HL-60/S4 treated with phorbol 12-myristate 13-acetate at 8.2 ng/mL for 4 days and 3 days (cell line): ENCODE results near the gene MXD3.
"Not testable (repeated sequence)": the region's sequence is repeated elsewhere in the genome, so short reads cannot be mapped to it uniquely, and the experiment has no call there.

Experiments
- in situ Hi-C: fragments of 300-500 bp; cut with MboI; formaldehyde crosslinking; loops from 2 replicates; pipeline ENCODE4 v1.15.0; 2022; ENCODE audit warnings: low sequenced_read_pairs

The MXD3 gene

DNA sequence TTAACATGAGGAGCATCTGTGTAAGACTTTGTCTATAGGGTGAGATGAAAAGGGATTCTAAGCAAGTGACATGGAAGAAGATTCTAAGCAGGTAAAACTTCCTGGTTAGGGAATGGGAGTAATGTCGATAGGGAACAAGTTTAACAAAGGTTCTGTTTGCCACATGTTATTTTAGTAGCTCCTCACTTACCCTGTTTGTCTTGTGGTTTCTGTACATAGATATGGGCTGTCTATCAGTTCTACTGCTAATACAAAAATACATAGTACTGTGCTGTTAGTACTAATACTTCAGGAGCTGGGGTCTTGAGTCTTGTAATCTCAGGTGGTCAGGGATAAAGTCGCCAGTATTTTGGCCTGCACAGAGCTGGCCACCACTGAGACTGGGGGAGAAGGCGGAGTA, 41.0 kb downstream of the MXD3 start:
- in situ Hi-C loops, result no loop called here

DNA sequence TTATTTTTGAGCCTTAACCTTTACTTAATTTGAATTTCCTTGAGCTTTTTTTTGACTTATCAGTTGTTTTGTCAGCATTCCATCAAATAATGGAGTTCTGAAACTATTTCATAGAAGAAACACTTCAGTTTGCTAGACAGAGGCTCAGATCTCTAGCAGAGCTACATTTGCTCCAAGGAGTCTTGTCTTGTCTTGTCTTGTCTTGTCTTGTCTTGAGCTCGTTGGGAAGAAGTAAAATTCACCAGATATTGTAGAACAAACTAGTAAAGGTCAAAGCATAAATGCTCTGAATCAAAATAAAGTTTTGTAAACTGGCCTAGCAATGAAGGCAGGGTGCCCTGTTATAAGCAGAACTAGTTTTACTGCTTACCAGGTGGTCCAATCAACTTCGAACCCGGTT, 41.7 kb downstream of the MXD3 start:
- in situ Hi-C loops, result no loop called here

- in situ Hi-C loops, result no loop called here
These were observed 42.3 kb downstream of the MXD3 start for GRCh38 chr5:177269232-177269895.

DNA sequence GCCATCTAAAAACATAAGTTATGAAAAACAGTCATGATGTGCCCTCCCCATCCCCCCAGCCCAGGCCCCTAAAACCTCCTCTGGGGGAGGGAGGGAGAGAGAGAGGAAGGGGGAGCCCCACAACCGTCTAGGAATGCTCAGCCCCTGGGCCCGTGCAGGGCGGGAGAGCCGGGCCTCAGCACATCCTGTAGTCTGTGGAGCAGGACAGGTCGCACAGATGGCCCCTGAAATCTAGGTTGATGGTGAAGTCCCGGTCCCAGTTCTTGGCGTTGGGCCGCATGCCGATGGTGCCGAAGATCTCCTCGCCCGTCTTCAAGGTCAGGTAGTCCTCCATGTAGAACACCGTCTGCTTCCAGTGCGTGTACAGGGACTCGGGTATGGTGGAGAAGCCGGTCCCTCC, 46.3 kb downstream of the MXD3 start:
- in situ Hi-C loops, result no loop called here

DNA sequence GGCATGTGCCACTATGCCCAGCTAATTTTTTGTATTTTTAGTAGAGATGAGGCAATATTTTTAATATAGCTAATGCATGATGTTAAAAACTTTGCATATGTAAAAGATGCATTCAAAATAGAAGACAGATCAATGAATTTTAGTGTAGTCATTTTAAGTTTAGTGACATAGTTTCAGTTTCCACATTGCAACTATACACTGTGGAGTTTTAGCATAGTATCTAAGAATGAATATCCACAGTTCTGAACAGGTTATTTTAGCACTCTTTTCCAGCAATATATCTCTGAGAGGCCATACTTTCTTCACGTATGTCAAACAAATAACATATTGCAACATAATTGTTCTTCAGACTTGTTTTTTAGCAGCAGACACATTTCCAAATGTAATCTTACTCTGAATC, 47.5 kb downstream of the MXD3 start:
- in situ Hi-C loops, result no loop called here

DNA sequence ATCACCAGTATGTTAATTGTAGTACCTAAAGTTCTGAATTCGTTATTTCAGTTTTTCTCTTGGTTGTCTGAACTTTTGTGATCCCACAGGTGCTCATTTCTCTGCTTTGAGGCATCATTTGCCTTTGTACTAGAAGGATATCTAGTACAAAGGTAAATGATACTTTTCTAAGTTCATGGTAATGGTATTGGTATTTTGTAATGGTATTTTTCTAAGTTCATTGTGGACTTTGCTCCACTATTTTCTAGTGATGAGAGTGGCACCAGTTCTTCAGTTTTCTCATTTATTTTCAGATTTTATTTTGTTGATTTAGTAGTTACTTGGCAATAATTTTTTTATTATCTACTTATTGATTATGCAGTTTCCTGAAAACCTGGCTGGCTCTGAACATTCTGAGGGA, 50.2 kb downstream of the MXD3 start:
- in situ Hi-C loops, result no loop called here

DNA sequence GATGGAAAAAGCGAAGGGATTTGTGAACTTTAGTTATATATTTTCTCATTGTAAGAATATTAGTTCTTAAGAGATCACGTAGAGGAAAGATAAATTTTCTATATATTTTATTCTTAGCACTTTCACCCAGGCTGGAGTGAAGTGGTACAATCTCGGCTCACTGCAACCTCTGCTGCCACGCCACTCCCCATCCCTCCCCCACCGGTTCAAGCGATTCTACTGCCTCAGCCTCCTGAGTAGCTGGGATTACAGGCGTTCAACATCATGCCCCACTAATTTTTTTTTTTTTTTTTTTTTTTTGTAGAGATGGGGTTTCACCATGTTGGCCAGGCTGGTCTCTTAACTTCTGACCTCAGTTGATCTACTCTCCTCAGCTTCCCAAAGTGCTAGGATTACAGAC, 50.7 kb downstream of the MXD3 start:
- in situ Hi-C loops, result no loop called here

GRCh38 chr5:177258711-177259110, 53.0 kb downstream of the MXD3 start:
- in situ Hi-C loops, result not testable (repeated sequence)
